Measurements from ENCODE around the gene SSH3. TPM values are rescaled to one million over a fixed set of nuclear protein-coding genes. Genes with fewer than 3 reads are reported as not detected.

The SSH3 gene
- polyA plus RNA-seq, 1 of the 3 experiments (the other 2 are of a cell fraction): 13.5 TPM

GRCh38 chr11:67314218-67314617 lies 10.9 kb downstream of the SSH3 start:
- H3K36me3 ChIP-seq (replicated peaks in 1 of 2; ENCODE audit: control insufficient read depth in 1 of 2, insufficient read depth in 2 of 2, low read length in 1 of 2): no peaks in the 10 kb centered on the region
- no peak for DNase-seq
- H2AFZ ChIP-seq (ENCODE audit: low read depth): no peak overlapping the region
- CTCF ChIA-PET: interaction anchor here (0.8 to 12.0 kb wide), 6 partner anchors 25 to 260 kb away, joined by 3 to 274 read pairs (median 5); partner anchors contain the start of genes ANKRD13D and GRK2
- H3K27me3 ChIP-seq (ENCODE audit: insufficient read depth): no peaks in the 10 kb centered on the region
- no peak overlapping the region for H3K27ac ChIP-seq (ENCODE audit: low read depth in 2 of 2, low read length in 1 of 2)
- H3K4me2 ChIP-seq: no peak overlapping the region
- 0 out of 2 replicates have a peak, but pooled peaks cover 4% of the 10 kb centered on the region for H3K79me2 ChIP-seq (ENCODE audit: insufficient read depth)
- H4K20me1 ChIP-seq (ENCODE audit: insufficient read depth): no peaks in the 10 kb centered on the region
- H3K9ac ChIP-seq: no peak overlapping the region
- H3K4me1 ChIP-seq (ENCODE audit: control insufficient read depth in 1 of 2, insufficient read depth in 2 of 2, low read depth in 1 of 2, low read length in 1 of 2): peaks cover 4 to 27% of the 10 kb centered on the region in 2 experiments; a peak in 1 of 4 replicates
- TF ChIP-seq RAD21 (IDR thresholded peaks at IDR 0.05; ENCODE audit: low read length) (no peak), MXI1 (IDR thresholded peaks at IDR 0.05; ENCODE audit: low read depth, low read length) (no peak), POLR2AphosphoS5 (IDR thresholded peaks at IDR 0.05; ENCODE audit: low read depth, low read length) (no peak), EP300 (IDR thresholded peaks at IDR 0.05; ENCODE audit: borderline replicate concordance in 1 of 2, low read depth in 1 of 2, low read length in 1 of 2) (no peak), USF2 (IDR thresholded peaks at IDR 0.05; ENCODE audit: borderline replicate concordance, low read depth, low read length) (no peak), SMC3 (IDR thresholded peaks at IDR 0.05; ENCODE audit: low read depth, low read length) (no peak), RCOR1 (IDR thresholded peaks at IDR 0.05; ENCODE audit: low read length) (no peak), ELF1 (IDR thresholded peaks at IDR 0.05) (no peak), NRF1 (IDR thresholded peaks at IDR 0.05; ENCODE audit: low read depth, low read length) (no peak), CHD2 (IDR thresholded peaks at IDR 0.05; ENCODE audit: low read length, partially characterized antibody) (no peak), NFIC (IDR thresholded peaks at IDR 0.05; ENCODE audit: borderline replicate concordance) (no peak), EZH2phosphoT487 (IDR thresholded peaks at IDR 0.05; ENCODE audit: borderline replicate concordance, low read depth) (no peak), TEAD4 (IDR thresholded peaks at IDR 0.05; ENCODE audit: borderline replicate concordance, insufficient read depth) (no peak), REST (IDR thresholded peaks at IDR 0.05; ENCODE audit: low read depth, low read length) (no peak), TCF12 (IDR thresholded peaks at IDR 0.05) (no peak), RXRA (IDR thresholded peaks at IDR 0.05; ENCODE audit: borderline replicate concordance, low read depth) (no peak)
- TF ChIP-seq, protein P1, sequence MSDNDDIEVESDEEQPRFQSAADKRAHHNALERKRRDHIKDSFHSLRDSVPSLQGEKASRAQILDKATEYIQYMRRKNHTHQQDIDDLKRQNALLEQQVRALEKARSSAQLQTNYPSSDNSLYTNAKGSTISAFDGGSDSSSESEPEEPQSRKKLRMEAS (IDR thresholded peaks at IDR 0.05; ENCODE audit: low read depth): no peak
- TF ChIP-seq, protein P2, sequence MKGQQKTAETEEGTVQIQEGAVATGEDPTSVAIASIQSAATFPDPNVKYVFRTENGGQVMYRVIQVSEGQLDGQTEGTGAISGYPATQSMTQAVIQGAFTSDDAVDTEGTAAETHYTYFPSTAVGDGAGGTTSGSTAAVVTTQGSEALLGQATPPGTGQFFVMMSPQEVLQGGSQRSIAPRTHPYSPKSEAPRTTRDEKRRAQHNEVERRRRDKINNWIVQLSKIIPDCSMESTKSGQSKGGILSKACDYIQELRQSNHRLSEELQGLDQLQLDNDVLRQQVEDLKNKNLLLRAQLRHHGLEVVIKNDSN (IDR thresholded peaks at IDR 0.05; ENCODE audit: borderline replicate concordance, low read depth): no peak
- POLR2A ChIA-PET: no interaction called here
- no peaks in the 10 kb centered on the region for H3K9me3 ChIP-seq
- H3K4me3 ChIP-seq (ENCODE audit: low read depth in 2 of 2, low read length in 1 of 2): no peak overlapping the region
- peaks cover 23% of the 10 kb centered on the region for H3F3A ChIP-seq (replicated peaks; ENCODE audit: insufficient read depth)
- H3K9me2 ChIP-seq: no peaks in the 10 kb centered on the region
- WGBS (ENCODE audit: low lambda C conversion rate): 81% methylated on average over 2 of the region's 2 CpGs
